CD14-positive monocyte (primary cell): ENCODE measurements around the gene SLX9. TPM values are rescaled to one million over a fixed set of nuclear protein-coding genes. Genes with fewer than 3 reads are reported as not detected.

ENCODE experiments used
- DNase-seq, 3 donors: peaks; one replicate each; pipeline ENCODE4 v3.0.0-alpha.2; 2011 to 2022
- H2AFZ ChIP-seq: 2 replicates; pipeline ENCODE4 v1.6.0; 2012; ENCODE audit warnings: mild to moderate bottlenecking, low read depth, low read length, inconsistent platforms; ENCODE audit not compliant: insufficient read depth, poor library complexity, severe bottlenecking
- H3K27ac ChIP-seq, 2 donors: 1 replicate in 1 of 2; 2 replicates in 1 of 2; pipeline ENCODE4 v1.5.1; 2012 to 2013; ENCODE audit warnings: low read length in 2 of 2, control low read depth in 1 of 2, inconsistent platforms in 1 of 2, low read depth in 1 of 2, mild to moderate bottlenecking in 1 of 2
- H3K27me3 ChIP-seq, 2 donors: one replicate each; pipeline versions ENCODE4 v1.6.0 to v1.6.1; 2011 to 2013; ENCODE audit warnings: low read length in 2 of 2; ENCODE audit not compliant: control insufficient read depth in 2 of 2, insufficient read depth in 2 of 2
- H3K36me3 ChIP-seq, 2 donors: replicated peaks in 1 of 2; 1 replicate in 1 of 2; 2 replicates in 1 of 2; pipeline versions ENCODE4 v1.5.1 to v1.6.1; 2012 to 2013; ENCODE audit warnings: low read length in 2 of 2, control low read depth in 1 of 2, inconsistent platforms in 1 of 2, mild to moderate bottlenecking in 1 of 2; ENCODE audit not compliant: insufficient read depth in 2 of 2, control insufficient read depth in 1 of 2
- H3K4me1 ChIP-seq, 2 donors: 1 replicate in 1 of 2; 2 replicates in 1 of 2; pipeline versions ENCODE4 v1.5.1 to v1.6.1; 2012 to 2013; ENCODE audit warnings: low read length in 2 of 2, control low read depth in 1 of 2, inconsistent platforms in 1 of 2, mild to moderate bottlenecking in 1 of 2, moderate library complexity in 1 of 2; ENCODE audit not compliant: insufficient read depth in 2 of 2, control insufficient read depth in 1 of 2
- H3K4me2 ChIP-seq: replicated peaks from 2 replicates; pipeline ENCODE3; 2012; ENCODE audit warnings: low read length, moderate library complexity, mild to moderate bottlenecking; ENCODE audit not compliant: poor library complexity, severe bottlenecking; ENCODE audit errors: extremely low read depth
- H3K4me3 ChIP-seq, 3 experiments: fragments of 200-600 bp in 1 of 3; sonication (generic) in 1 of 3; replicated peaks in 1 of 3; 1 replicate in 2 of 3; 2 replicates in 1 of 3; pipeline ENCODE4 v1.5.1; 2011 to 2013; ENCODE audit warnings: low read length in 3 of 3, mild to moderate bottlenecking in 3 of 3, control low read depth in 2 of 3, low read depth in 2 of 3, inconsistent platforms in 1 of 3, moderate library complexity in 1 of 3
- H3K79me2 ChIP-seq: 2 replicates; pipeline ENCODE4 v1.6.0; 2012; ENCODE audit warnings: mild to moderate bottlenecking, control low read depth, inconsistent platforms, low read length, moderate library complexity; ENCODE audit not compliant: insufficient read depth
- H3K9ac ChIP-seq: 2 replicates; pipeline ENCODE4 v1.6.0; 2017; ENCODE audit warnings: low read length, mild to moderate bottlenecking; ENCODE audit not compliant: insufficient read depth, poor library complexity, severe bottlenecking
- H3K9me3 ChIP-seq, 2 donors: replicated peaks in 1 of 2; 1 replicate in 1 of 2; 2 replicates in 1 of 2; pipeline versions ENCODE4 v1.5.1 to v1.6.1; 2012 to 2013; ENCODE audit warnings: low read length in 2 of 2, control low read depth in 1 of 2; ENCODE audit not compliant: control insufficient read depth in 1 of 2, insufficient read depth in 1 of 2
- H4K20me1 ChIP-seq: 2 replicates; pipeline ENCODE4 v1.6.0; 2012; ENCODE audit warnings: mild to moderate bottlenecking, low read length, control low read depth, moderate library complexity; ENCODE audit not compliant: insufficient read depth
- H3K27ac Mint-ChIP-seq, 7 donors: one replicate each; pipeline ENCODE4 v1.8.0; 2020; ENCODE audit warnings: mild to moderate bottlenecking in 7 of 7, mixed read lengths in 7 of 7, moderate library complexity in 6 of 7, inconsistent platforms in 2 of 7
- H3K27me3 Mint-ChIP-seq, 3 donors: one replicate each; pipeline ENCODE4 v1.8.0; 2021 to 2022; ENCODE audit warnings: low read depth in 3 of 3, mild to moderate bottlenecking in 3 of 3, mixed read lengths in 3 of 3, moderate library complexity in 3 of 3, inconsistent platforms in 1 of 3
- H3K36me3 Mint-ChIP-seq, 2 donors: one replicate each; pipeline ENCODE4 v1.8.0; 2020; ENCODE audit warnings: mixed read lengths in 2 of 2, inconsistent platforms in 1 of 2, mild to moderate bottlenecking in 1 of 2
- H3K4me1 Mint-ChIP-seq: one replicate; pipeline ENCODE4 v1.8.0; 2020; ENCODE audit warnings: mild to moderate bottlenecking, mixed read lengths
- H3K4me3 Mint-ChIP-seq, 2 donors: one replicate each; pipeline ENCODE4 v1.8.0; 2020; ENCODE audit warnings: mild to moderate bottlenecking in 2 of 2, mixed read lengths in 2 of 2, moderate library complexity in 1 of 2
- H3K9me3 Mint-ChIP-seq, 7 donors: one replicate each; pipeline ENCODE4 v1.8.0; 2020 to 2022; ENCODE audit warnings: mixed read lengths in 7 of 7, mild to moderate bottlenecking in 6 of 7, moderate library complexity in 6 of 7, inconsistent platforms in 2 of 7
- CTCF ChIP-seq: fragments of 200-600 bp; IDR thresholded peaks from one replicate; pipeline ENCODE4 v1.8.0; 2022; ENCODE audit warnings: antibody characterized with exemption, mild to moderate bottlenecking
- WGBS: methylation state at CpG from one replicate; pipeline ENCODE4 v1.1.5; 2013; ENCODE audit warnings: missing lambda C conversion rate; ENCODE audit not compliant: insufficient coverage; 5-methylcytosine and 5-hydroxymethylcytosine counted together
- intact Hi-C, 2 donors: fragments of 100-400 bp; cut with micrococcal nuclease; formaldehyde crosslinking; loops; one replicate each; pipeline versions ENCODE4 v1.15.0 to v1.15.1; 2023
- polyA plus RNA-seq, 3 donors: library from polyadenylated mRNA; depleted of rRNA in 1 of 3; unstranded in 2 of 3; stranded (reverse) in 1 of 3; fragments of 300-500 nt in 2 of 3; fragments of >200 nt in 1 of 3; fragmentation: Illumina TruSeq in 2 of 3; gene quantifications; 1 replicate in 2 of 3; 2 replicates in 1 of 3; pipeline ENCODE4 v1.2.3, GENCODE V29; 2012 to 2021

SLX9 gene
- polyA plus RNA-seq, 3 donors: 7.5 to 9.0 (median 9.0) TPM

GRCh38 chr21:44935533-44935927 is 4.3 kb upstream of the SLX9 start:
- Histone ChIP-seq H3K27ac (no peak overlapping the region), H3K36me3 (peaks cover 0 to 7% of the 10 kb centered on the region in 2 donors), H3K79me2 (peaks cover 51% of the 10 kb centered on the region), H3K4me1 (peaks cover 36 to 49% of the 10 kb centered on the region in 2 donors), H3K4me2 (no peak overlapping the region), H4K20me1 (peaks cover 30% of the 10 kb centered on the region), H2AFZ (no peak overlapping the region), H3K9me3 (peaks cover 3 to 6% of the 10 kb centered on the region in 2 donors), H3K27me3 (no peaks in the 10 kb centered on the region), H3K4me3 (no peak overlapping the region), H3K9ac (no peak overlapping the region)
- Mint-ChIP-seq H3K4me3 (no peak overlapping the region), H3K9me3 (peaks cover 0 to 9% (median 7%) of the 10 kb centered on the region in 7 donors), H3K27ac (no peak overlapping the region), H3K4me1 (peaks cover 35% of the 10 kb centered on the region), H3K27me3 (peaks cover 2 to 7% (median 4%) of the 10 kb centered on the region in 3 donors), H3K36me3 (peaks cover 10 to 25% of the 10 kb centered on the region in 2 donors)
- intact Hi-C loops: no loop called here
- no peak for DNase-seq
- 98% methylated on average over 9 of the region's 10 CpGs for WGBS
- TF ChIP-seq CTCF: no peak

- Mint-ChIP-seq H3K9me3 (peaks cover 0 to 9% (median 7%) of the 10 kb centered on the region in 7 donors), H3K36me3 (peaks cover 22 to 32% of the 10 kb centered on the region in 2 donors), H3K4me1 (peaks cover 31% of the 10 kb centered on the region), H3K27ac (peak overlapping the region in 5 of 7 donors; percentile 37 to 71 (median 53)), H3K27me3 (peaks cover 0 to 4% (median 2%) of the 10 kb centered on the region in 3 donors), H3K4me3 (peak overlapping the region; percentile 80 to 87)
- Histone ChIP-seq H3K79me2 (peaks cover 52% of the 10 kb centered on the region), H3K4me3 (peak overlapping the region; percentile 55 to 84 (median 55)), H2AFZ (peak overlapping the region; percentile 86), H3K9me3 (peaks cover 3 to 6% of the 10 kb centered on the region in 2 donors), H3K27ac (no peak overlapping the region), H3K9ac (peak overlapping the region; percentile 69), H4K20me1 (peaks cover 34% of the 10 kb centered on the region), H3K4me1 (peaks cover 22 to 31% of the 10 kb centered on the region in 2 donors), H3K36me3 (peaks cover 5 to 14% of the 10 kb centered on the region in 2 donors), H3K27me3 (no peaks in the 10 kb centered on the region), H3K4me2 (peak overlapping the region; percentile 94)
- DNase-seq: no peak
- no peak for TF ChIP-seq CTCF
- intact Hi-C loops: no loop called here
- 91% methylated on average over 12 of the region's 18 CpGs for WGBS
Measured at GRCh38 chr21:44938772-44939531, 877 bp upstream of the SLX9 start.
